SK-N-MC (cell line): ENCODE measurements around the gene CSE1L.

Experiments
- EZH2 ChIP-seq: fragments of 200-600 bp; sonication (generic); IDR thresholded peaks from one replicate; pipeline ENCODE4 v1.6.1; 2017; ENCODE audit warnings: antibody characterized with exemption
- FOXP2 ChIP-seq: optimal IDR thresholded peaks from 2 replicates; pipeline ENCODE3; 2011; ENCODE audit warnings: mild to moderate bottlenecking, moderate library complexity; ENCODE audit not compliant: insufficient read depth; ENCODE audit errors: extremely low read length, control extremely low read depth
- POLR2AphosphoS5 ChIP-seq: IDR thresholded peaks from 2 replicates; pipeline ENCODE4 v1.6.1; 2012; ENCODE audit warnings: mild to moderate bottlenecking, low read depth, low read length, borderline replicate concordance

- TF ChIP-seq POLR2AphosphoS5 (no peak), FOXP2 (no peak), EZH2 (no peak)
Measured at GRCh38 chr20:49096203-49096730, 50.2 kb downstream of the CSE1L start.
